Gastrocnemius medialis (tissue), 4 donors: ENCODE measurements around the gene ZNF92.

Experiments
- CTCF ChIP-seq, 5 experiments: fragments of 450-650 bp in 3 of 5; fragments of 200-600 bp in 2 of 5; sonication (generic) in 2 of 5; IDR thresholded peaks in 4 of 5; conservative IDR thresholded peaks in 1 of 5; 1 replicate in 4 of 5; 2 replicates in 1 of 5; pipeline ENCODE4 v1.5.1; 2016 to 2019; ENCODE audit warnings: antibody characterized with exemption in 5 of 5, mild to moderate bottlenecking in 3 of 5, moderate library complexity in 3 of 5
- POLR2A ChIP-seq, 2 donors: fragments of 450-650 bp; IDR thresholded peaks; one replicate each; pipeline ENCODE4 v1.6.1; 2017; ENCODE audit warnings: antibody characterized with exemption in 2 of 2, mild to moderate bottlenecking in 2 of 2, moderate library complexity in 2 of 2

- TF ChIP-seq CTCF (IDR thresholded peaks at IDR 0.05 in 4 of 5, conservative IDR thresholded peaks at IDR 0.05 in 1 of 5) (no peak), POLR2A (IDR thresholded peaks at IDR 0.05) (no peak)
Observed at GRCh38 chr7:65436163-65436562, 62.5 kb downstream of the ZNF92 start.
